HG03558 (cell line): ENCODE data around the gene DGKI.

Experiments used
- ATAC-seq: cut with Tn5 transposase; IDR thresholded peaks from one replicate; pipeline ENCODE4 v1.9.1; 2021; ENCODE audit warnings: moderate number of reproducible peaks; ENCODE audit not compliant: unreplicated experiment; ENCODE audit errors: extremely low read depth

DGKI gene

DNA sequence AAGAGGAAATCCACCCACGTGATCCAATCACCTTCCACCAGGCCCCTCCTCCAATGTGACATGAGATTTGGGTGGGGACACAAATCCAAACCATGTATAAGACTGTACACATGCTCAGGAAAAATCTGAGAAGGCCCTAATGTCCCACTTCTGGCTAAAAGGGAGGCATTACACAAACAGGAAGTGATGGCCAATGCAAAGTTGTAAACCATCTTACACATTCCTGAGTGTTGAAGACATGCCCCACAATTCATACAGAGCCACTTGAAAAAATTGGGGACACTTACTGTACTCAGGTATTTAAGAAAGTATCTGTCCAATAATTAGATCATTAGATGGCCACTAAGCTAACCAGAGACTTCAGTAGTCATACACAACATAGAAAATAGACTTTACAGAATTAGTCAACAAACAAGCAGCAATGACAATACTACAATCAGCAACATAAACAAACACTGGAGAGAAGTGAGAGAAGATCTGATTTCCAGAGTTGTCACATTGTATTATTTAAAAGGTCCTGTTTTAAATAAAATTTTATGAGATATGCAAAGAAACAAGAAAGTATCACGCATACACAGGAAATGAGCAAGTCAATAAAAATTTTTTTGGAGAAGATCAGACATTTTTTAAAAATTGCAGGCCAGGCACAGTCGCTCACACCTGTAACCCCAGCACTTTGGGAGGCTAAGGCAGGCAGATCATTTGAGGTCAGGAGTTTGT, 143.3 kb downstream of the DGKI start:
- ATAC-seq, result no peak

DNA sequence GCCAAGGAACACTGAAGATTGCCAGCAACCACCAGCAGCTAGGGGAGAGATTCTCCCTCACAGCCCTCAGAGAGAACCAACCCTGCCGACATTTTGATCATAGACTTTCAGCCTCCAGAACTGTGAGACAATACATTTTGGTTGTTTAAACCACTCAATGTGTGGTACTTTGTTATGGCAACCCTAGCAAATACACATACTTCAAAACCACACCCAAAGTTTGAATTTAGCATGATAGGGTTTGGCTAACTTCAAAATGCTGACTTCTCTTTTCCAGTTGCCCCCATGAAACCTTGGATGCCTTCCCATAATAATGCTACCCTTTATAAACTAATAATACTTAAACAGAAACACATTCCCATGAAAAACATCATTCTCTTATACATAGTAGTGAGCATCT, 149.8 kb downstream of the DGKI start:
- ATAC-seq, result no peak

DNA sequence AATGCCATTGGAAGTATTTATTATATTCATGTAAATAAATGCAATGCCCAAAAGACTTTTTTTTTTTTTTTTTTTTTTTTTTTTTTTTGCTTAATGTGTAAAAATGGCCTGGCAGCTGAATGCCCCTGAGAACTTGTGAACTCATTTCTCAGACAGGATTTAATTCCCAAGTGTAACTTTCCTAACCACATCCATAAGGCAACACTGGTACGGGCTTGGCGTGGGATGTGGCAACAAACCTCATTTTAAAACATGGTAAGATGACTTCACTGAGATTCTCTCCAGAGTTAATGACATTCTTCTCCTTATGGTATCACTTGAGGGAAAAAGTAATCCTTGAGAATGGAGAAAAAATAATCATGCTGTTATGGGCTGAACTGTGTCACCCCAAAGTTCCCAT, 150.4 kb downstream of the DGKI start:
- ATAC-seq, result no peak

DNA sequence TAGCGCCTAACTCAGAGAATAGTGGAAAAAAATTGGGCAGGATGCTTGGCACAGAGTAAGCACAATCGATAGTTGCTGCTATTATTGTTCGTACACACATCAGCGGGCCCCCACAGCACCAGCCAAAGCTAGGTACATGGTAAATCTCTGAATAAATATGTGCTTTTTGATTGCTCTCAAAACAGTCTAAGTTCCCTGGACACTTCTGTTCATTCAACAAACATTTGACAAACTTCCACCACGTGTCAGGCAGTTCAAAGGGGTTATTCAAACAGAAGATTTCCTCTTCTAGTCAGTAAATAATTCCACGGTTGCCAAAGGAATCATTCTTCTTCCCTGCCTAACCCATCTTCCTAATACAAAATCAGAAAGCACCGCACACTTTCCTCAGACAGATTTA, 150.8 kb downstream of the DGKI start:
- ATAC-seq, result no peak

DNA sequence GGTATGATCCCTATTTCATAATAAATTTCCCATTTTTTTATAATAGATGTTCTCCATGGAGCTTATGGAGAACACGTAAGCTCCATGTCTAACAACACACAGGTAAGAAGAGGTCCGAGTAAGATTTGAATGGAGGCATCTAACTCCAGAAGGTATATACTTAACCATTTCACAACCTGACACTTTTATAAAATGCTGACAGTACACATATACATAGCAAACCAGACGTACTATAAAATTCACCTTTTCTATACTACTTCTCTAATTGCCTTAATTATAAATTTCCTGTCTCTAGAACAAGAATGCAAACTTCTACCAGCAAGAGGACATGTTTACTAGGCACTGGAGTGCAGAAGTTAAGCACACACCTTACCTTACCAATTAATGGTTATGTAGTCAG, 151.3 kb downstream of the DGKI start:
- no peak for ATAC-seq

DNA sequence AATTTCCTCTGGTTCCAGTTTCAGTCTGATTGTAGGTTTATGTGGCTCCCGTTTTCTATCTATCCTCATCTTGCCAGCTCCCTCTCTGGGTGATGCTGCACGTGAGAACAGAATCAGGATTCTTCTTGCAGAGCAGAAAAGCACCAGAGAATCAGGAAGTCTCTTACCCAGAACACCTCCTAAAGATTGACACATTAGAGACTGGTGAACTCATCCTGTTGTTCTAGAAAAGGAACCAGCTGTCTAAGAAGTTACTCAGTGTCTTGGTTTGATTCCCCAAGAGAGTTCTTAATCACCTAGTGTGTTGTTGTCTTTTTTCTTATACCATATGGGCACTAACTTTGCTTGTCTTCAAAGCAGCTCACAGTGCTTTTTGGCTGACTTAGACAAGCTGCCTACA, 152.4 kb downstream of the DGKI start:
- no peak for ATAC-seq

DNA sequence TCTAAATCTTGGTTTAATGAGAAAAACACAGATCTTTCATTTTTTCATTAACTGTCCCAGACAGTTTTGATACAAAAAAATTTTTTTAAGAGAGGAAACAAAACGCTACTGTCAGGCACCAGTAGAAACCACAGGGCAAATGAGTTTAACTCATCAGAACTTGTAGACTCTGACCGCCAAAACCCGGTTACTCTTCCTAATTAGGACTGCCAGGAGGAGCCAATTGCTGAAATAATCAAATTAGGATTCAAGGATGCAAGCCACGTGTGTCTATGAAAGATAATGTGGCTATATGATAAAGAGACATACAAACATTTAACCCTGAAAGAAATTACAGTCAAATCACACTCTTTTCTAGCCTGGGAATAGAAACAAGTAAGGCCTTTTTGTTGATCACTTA, 154.4 kb downstream of the DGKI start:
- ATAC-seq, result no peak

DNA sequence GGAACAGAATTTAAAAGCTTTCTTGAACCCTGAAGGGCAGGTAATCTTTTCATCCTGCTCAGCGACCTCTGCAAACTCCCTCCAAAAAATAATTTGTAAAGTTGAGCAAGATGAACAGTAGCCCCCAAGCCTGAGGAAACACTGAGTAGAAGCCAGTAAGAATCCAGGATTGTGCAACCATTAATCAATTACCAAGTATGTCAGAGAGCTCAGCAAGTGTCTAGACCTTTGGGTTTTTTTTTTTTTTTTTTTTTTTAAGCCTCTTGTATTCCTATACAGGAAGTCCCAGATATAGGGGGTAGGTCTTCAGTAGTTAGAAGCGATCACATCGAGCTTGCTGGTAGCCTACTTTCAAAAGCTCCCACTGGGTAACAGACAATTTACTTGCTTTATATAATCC, 155.2 kb downstream of the DGKI start:
- no peak for ATAC-seq

DNA sequence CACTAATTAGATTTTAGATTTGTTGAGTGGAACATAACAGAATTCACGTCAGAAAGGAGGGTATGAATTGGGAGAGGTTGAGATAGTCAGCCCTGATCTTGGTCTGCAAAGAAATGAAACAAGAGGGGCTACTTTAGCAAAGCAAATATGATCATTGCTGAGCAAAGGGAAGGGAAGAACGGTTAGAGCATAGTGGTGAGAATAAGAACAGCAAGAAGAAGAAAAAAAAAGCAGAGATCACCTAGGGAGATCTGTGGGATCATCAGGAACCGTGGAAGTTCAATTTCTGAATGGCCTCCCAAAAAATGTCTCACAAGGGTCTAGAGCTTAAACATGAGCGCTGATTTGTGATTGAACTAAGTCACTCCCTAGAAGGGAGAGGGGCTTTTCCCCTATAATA, 156.1 kb downstream of the DGKI start:
- ATAC-seq, result no peak

DNA sequence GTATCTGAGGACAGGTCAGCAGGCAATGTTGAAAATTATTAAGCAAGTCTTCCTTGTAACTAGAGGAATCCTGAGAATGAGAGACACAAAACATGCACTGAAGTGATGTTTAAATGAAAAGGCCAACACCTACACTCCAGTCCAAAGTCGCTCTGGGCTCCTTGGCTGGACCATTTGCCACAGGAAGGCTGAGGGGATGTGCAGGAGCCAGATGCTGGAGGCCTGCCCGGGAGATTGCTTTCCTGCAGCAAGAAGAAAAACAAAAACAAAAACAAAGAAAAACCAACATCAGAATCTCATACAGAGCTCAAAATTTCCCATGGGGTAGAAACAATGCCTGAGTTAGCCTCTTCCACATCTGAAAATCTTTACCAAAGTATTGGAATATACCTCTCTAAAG, 157.0 kb downstream of the DGKI start:
- no peak for ATAC-seq

DNA sequence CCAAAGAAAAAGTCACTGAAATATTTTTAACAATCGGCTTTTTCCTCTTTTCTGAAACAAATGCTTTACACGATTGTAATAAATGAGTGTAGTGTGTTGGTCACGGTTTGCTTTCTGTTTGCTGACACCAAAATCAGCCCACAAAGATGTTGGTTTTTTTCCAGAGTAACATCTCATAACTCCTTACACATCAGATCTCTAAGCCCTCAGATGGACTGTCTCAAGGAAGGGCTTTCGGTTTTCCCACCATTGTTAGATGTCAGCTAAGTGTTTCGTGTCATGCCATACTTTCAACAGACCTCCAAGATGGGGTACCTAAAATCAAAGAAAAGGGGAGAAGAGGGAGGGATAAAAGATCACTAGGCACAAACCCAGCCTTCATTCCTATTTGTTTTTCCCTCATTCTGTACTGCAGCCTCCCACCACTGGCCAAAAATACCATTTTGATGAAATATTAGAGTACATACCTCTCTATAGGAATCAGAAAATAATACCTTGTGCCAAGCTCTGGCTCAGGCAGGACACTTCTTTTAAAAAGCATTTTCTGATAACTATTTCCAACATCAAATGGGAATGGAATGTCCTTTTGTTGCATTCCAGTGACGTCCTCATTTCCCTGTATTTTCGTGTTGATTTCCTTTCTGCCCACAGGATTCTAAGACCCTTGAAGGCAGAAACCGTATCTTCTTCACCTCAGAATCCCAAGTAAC, 159.1 kb downstream of the DGKI start:
- ATAC-seq, result no peak

DNA sequence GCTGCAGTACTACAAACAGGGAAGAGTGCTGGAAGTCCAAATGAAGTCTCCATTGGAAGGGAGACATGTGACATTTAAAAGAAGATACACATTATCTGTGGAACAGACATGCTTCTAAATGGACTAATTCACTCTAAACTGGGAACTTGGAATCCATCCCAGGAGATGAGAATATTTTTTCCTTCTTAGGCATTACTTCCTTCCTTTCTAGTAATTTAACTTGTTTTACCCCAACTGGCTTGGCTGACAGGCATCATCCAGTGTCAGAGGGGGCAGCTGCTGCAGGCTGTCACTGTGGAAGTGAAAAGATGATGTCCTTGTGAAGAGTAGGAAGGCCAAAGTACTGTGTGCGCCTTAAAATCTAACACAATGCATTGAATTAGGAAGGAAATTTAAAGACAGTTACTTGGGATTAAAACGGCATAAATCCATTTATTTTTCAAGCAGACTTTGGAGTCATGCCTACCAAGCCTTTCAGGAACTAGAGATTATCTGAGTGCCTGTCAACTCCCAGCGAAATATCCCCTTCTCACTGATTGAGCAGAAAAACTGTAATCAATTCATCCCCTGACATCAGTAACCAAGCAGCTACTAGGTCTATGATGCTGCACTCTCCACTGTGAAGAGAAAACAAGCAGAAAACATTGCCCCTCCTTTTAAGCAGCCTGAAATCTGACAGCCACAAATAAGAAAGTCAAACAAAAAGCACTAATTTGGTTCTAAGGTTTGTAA, 161.2 kb downstream of the DGKI start:
- no peak for ATAC-seq

DNA sequence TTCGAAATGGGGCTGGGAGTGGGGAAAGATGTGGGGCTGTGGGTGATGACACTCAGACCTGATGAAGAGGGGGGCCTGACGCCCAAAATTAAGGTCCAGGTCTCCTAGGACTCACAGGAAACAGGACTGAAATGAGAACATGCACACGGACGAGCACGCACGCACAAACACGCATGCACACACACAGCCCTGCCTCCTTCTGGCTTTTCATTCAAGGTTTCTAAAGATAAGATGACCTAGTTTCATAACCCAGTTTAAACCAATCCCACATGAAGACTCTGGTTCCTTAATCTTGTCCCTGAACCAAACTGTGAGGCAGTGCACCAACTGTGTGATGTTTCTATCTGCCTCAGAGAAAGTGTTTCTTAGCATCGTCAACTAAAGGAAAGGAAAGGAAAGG, 162.0 kb downstream of the DGKI start:
- ATAC-seq, result no peak

DNA sequence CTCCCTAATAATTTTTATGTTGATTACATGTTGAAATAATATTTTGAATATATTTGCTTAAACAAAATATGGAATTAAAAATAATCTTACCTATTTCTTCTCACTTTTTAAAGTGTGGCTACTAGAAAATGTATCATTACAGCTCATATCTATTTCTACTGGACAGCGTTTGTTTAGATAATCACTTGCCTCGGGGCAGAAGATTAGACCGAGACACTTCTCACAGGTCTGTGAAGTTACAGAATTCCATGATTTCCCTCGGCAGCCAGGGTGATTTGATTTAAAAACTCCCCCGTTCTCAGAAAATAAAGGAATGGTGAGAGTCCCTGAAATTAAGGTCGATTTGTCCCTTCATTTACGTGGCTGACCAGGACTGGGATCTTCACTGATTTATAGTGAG, 162.5 kb downstream of the DGKI start:
- no peak for ATAC-seq

DNA sequence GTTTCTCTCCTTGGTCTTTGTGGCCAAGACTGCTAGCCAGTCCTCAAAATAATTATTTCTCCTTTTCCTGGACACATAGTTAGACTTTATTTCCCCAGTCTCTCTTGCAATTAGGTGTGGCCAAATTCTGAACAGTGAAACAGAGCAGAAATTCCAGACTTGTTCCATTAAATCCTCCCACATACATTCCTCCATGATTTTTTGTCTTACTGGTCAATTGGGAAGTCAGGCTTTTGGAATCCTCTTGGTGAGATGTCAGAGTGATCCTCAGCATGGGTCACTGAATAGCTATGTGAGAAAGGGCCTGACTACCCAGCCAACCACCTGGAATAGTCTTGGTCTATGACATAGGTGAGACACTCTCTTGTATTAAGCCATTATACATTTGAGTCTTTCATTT, 164.2 kb downstream of the DGKI start:
- ATAC-seq, result no peak

DNA sequence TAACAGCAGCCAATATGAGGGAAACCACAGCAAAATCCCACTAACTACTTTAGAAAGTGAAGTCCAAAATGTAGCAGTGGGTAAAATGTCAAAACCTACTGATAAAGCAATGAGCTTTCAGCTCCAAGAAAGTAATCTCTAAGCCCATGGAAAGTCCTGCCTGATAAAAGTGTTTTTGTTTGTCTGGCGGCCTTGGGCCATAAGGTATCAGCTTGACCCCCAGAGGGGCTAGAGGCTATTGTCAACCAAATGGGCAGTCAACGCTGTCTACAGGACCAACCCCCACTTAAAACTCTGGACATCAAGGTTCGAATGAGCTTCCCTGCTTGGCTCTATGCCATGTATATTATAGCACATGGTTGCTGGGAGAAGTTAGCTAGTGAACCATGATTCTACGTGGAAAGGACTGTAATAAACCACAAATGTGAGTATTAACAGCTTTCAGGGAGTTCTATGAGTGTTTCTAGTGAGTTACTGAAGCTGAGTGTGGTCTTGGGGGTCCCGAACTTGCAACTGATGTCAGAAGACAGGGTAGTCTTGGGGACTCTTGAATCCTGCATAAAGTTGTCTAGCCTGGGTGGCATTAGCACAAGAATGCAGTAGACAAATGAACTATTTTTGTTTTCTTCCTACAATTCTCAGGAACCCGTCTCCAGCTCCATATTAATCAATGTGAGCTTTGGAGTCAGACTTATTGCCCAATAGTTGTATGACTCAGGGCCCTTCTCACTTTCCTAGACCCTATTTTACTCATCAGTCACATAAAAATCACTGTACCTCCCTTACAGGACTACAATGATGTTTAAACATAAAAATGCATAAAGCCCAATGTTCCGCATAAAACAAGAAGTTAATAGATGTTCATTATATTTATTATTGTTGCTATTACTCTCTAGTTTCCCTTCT, 164.9 kb downstream of the DGKI start:
- no peak for ATAC-seq

DNA sequence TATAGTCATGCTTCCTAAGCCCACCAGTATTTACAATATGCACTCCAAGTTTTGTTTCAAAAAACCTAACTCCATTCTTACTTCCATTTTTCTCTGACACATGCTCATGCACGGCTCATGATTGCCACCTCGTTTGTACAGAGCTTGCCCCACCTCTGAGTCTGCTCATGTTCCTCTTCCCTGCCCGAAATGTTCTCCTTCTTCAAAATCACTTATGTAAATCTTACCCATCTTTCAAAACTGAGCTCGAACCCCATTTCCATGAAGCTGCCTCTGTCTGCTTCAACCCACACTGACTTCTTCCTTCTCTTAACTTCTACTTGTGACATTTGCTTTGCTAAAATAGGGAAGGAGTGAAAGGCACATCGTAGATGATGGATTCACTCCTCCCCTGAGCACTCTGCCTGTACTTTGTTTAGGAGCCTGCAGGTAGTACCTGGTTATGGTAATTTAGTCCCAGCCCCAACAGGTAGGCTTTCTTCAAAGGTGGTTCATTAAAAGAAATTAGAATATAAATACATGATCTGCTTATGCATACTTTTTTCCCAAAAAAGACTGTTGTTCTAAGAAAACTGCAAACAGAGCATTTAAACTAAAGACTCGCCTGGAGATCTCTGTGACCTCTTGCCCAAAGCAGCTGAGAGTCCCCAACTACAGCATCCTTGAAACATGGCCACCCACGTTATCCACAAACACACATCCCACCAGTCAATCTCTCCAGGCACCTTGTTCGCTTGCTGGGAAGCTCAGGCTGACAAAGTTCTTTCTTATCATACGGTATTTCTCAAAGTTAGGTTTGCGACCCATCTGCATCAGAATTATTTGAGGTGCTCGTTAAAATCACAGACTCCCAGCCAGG, 172.0 kb downstream of the DGKI start:
- ATAC-seq, result no peak

DNA sequence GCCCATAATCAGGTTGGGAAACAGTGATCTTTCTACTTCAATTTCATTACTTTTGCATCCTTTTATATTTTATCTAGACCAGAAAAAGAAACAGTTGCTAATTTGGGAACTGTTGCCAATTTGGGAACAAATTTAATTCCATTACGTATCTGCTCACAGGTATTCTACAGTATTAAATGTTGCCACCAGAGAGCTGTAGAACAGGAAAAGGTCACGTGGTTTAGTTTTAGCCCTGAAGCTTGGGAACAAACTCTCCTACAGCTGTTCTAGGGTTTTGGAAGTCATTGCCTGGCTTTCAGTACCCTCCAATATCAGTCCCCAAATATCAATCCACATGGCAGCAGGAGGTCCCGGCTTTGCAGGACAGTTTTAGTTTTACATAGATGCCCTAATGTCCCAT, 172.7 kb downstream of the DGKI start:
- no peak for ATAC-seq

DNA sequence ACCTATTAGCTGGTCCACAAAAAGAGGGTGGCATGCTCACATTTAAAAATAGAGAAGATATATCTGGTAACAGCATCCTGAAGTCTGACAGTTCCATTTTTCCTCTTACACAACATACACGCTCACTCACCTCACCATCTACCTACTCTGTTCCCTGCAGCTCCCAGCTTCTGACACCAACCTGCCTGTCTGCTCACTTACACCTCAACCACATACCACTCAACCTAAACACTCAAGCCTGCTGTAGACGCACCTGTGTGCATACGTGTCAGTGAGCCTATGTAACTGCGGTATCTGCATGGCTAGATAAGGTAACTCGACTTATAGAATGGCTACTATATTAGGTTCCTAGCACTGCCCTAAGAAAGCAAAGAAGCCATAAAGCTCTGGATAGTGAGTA, 174.9 kb downstream of the DGKI start:
- no peak for ATAC-seq
